GM12892 (cell line): ENCODE measurements around the gene FBXW2.

Experiments used
- POLR2A ChIP-seq: IDR thresholded peaks from 2 replicates; pipeline ENCODE4 v1.6.1; 2011; ENCODE audit warnings: low read depth, low read length, control low read depth
- POLR2AphosphoS5 ChIP-seq: IDR thresholded peaks from 2 replicates; pipeline ENCODE4 v1.6.1; 2011; ENCODE audit warnings: low read depth, low read length, control low read depth

DNA sequence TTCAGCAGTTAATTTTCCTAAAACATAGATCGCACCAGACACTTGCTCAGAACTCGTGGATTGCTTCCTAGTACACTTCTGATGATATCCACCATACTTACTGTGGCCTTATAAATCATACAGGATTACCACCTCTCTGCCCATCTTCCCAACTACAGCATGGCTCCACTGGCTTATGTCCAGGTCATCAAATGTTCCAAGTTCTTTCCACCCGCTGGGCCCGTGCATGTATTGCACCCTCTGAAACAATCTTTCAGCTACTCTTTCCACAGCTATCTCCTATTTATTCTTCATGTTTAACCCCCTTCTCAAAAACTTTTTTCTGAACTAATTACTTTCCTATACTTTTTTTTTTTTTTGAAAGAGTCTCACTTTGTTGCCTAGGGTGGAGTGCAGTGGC, 18.5 kb downstream of the FBXW2 start:
- no peak for TF ChIP-seq POLR2A
- TF ChIP-seq POLR2AphosphoS5: no peak
